Astrocyte of the cerebellum (primary cell): ENCODE measurements around the gene SEPTIN5.

ENCODE experiments used
- DNase-seq: peaks from one replicate; pipeline ENCODE4 v3.0.0-alpha.2; 2011; ENCODE audit warnings: low read depth
- H3K4me3 ChIP-seq: 2 replicates; pipeline ENCODE4 v1.5.1; 2011; ENCODE audit warnings: mild to moderate bottlenecking, low read depth, low read length, moderate library complexity
- in situ Hi-C: cut with HindIII; loops from 2 replicates; pipeline ENCODE4 v1.10.0; 2017; ENCODE audit warnings: low sequenced_read_pairs
- TF ChIP-seq, protein P1 (sequence below): IDR thresholded peaks from 2 replicates; pipeline ENCODE4 v1.5.1; 2012; ENCODE audit warnings: low read length, low read depth, moderate library complexity, mild to moderate bottlenecking; ENCODE audit errors: missing control alignments

SEPTIN5 gene

DNA sequence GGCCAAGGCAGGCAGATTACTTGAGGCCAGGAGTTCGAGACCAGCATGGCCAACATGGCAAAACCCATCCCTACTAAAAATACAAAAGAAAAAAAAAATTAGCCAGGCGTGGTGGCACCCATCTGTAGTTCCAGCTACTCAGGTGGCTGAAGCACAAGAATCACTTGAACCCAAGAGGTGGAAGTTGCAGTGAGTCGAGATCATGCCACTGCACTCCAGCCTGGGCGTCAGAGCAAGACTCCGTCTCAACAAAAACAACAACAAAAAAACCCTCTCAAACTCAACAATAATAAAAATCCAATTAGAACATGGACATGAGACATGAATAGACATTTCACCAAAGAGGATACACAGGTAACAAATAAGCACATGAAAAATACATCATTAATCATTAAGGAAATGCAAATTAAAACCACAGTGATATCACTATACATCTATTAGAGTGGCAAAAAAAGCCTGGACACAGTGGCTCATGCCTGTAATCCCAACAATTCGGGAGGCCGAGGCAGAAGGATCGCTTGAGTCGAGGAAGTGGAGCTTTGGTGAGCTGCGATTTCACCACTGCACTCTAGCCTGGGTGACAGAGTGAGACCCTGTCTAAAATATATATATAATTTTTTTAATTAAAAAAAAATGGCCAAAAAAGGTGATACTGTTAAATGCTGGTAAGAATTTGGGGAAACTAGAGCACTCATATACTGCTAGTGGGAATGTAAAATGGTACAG is 12.7 kb upstream of the SEPTIN5 start:
- in situ Hi-C loops, result no loop called here
- H3K4me3 ChIP-seq, result no peak overlapping the region

DNA sequence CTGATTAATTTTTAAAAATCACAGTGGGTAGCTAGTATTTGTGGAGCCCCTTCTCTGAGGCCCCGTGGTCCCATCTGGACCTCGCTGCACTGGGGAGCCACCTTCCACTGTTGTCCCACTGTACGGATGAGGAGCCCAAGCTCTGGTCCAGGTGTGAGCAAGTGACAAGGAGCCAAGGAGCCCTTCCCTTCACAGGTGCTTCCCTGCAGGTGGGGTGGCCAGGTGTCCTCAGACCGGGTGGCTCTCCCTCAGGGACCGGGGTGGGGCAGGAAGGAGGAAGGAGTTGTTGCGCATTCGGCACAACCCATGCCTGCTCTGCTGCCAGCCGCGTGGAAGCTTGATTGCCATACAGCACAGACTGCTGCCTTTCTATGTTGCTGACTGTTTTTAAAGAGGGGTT is 10.4 kb upstream of the SEPTIN5 start:
- no peak overlapping the region for H3K4me3 ChIP-seq
- in situ Hi-C loops, result no loop called here
- DNase-seq, result no peak
- TF ChIP-seq, protein P1, sequence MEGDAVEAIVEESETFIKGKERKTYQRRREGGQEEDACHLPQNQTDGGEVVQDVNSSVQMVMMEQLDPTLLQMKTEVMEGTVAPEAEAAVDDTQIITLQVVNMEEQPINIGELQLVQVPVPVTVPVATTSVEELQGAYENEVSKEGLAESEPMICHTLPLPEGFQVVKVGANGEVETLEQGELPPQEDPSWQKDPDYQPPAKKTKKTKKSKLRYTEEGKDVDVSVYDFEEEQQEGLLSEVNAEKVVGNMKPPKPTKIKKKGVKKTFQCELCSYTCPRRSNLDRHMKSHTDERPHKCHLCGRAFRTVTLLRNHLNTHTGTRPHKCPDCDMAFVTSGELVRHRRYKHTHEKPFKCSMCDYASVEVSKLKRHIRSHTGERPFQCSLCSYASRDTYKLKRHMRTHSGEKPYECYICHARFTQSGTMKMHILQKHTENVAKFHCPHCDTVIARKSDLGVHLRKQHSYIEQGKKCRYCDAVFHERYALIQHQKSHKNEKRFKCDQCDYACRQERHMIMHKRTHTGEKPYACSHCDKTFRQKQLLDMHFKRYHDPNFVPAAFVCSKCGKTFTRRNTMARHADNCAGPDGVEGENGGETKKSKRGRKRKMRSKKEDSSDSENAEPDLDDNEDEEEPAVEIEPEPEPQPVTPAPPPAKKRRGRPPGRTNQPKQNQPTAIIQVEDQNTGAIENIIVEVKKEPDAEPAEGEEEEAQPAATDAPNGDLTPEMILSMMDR, result no peak

More for the DNA sequence above, 12.7 kb upstream of the SEPTIN5 start:
- no peak for DNase-seq
- TF ChIP-seq, protein P1, result no peak

- DNase-seq, result no peak
- no peak overlapping the region for H3K4me3 ChIP-seq
- TF ChIP-seq, protein P1, result no peak
- in situ Hi-C loops, result no loop called here
Observed at GRCh38 chr22:19704355-19705015, 9.8 kb upstream of the SEPTIN5 start.

- in situ Hi-C loops, result no loop called here
- no peak overlapping the region for H3K4me3 ChIP-seq
- no peak for DNase-seq
- TF ChIP-seq, protein P1, result peak; percentile 15
Observed at GRCh38 chr22:19705181-19705934, 8.9 kb upstream of the SEPTIN5 start.

DNA sequence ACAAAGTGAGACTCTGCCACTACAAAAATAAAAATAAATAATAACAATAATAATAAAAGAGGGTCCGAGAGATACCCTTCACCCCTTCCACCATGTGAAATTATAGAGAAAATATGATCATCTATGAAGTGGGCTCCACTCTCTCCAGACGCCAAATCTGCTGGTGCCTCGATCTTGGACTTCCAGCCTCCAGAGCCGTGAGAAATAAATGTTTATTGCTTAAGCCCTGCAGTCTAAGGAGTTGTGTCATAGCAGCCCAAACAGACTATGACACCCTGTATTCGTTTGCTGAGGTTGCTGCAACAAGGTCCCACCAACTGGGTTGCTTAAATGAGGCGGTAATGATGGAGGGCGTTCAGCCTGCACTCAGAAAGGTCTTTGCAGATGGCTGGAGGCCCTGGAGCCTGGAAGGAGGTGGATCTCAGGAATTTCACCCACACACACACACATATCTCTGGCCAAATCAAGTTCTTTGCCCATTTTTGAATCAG is 7.6 kb upstream of the SEPTIN5 start:
- TF ChIP-seq, protein P1, result no peak
- H3K4me3 ChIP-seq, result no peak overlapping the region
- DNase-seq, result no peak
- in situ Hi-C loops, result no loop called here
